ENCODE measurements around the gene PRSS21.

The PRSS21 gene

GRCh38 chr16:2828876-2829430, 11.9 kb downstream of the PRSS21 start:
- no peak for DNase-seq
- H3K4me3 Mint-ChIP-seq = no peak overlapping the region
- no peaks in the 10 kb centered on the region for H3K9me3 Mint-ChIP-seq
- H3K4me1 Mint-ChIP-seq (ENCODE audit: low read depth in 2 of 2) = peaks cover 0 to 1% of the 10 kb centered on the region in 2 donors
- H3K27ac Mint-ChIP-seq = no peak overlapping the region
- no peak for ATAC-seq (replicated peaks)
- H3K27me3 Mint-ChIP-seq = peaks cover 21 to 56% of the 10 kb centered on the region in 2 donors
- H3K36me3 Mint-ChIP-seq (ENCODE audit: insufficient read depth) = peaks cover 4% of the 10 kb centered on the region

GRCh38 chr16:2829501-2830354, 12.7 kb downstream of the PRSS21 start, which contains the start of gene ZG16B:
Gene ZG16B (plus strand): TSS chr16:2830303. CDS start chr16:2830442, 139 bp downstream.
- Mint-ChIP-seq H3K4me3 (no peak within 1 kb of the TSS), H3K36me3 (ENCODE audit: insufficient read depth) (peaks cover 4% of the 10 kb centered on the region), H3K27me3 (peaks cover 21 to 54% of the 10 kb centered on the region in 2 donors), H3K9me3 (no peaks in the 10 kb centered on the region), H3K4me1 (ENCODE audit: low read depth in 2 of 2) (peaks cover 0 to 1% of the 10 kb centered on the region in 2 donors), H3K27ac (no peak within 1 kb of the TSS)
- no peak for ATAC-seq (replicated peaks)
- no peak for DNase-seq

- Mint-ChIP-seq H3K4me3 (no peak overlapping the region), H3K4me1 (ENCODE audit: low read depth in 2 of 2) (peaks cover 0 to 1% of the 10 kb centered on the region in 2 donors), H3K36me3 (ENCODE audit: insufficient read depth) (peaks cover 4% of the 10 kb centered on the region), H3K27ac (no peak overlapping the region), H3K9me3 (no peaks in the 10 kb centered on the region), H3K27me3 (peaks cover 16 to 48% of the 10 kb centered on the region in 2 donors)
- no peak for DNase-seq
- ATAC-seq (replicated peaks) = no peak
These were observed 13.3 kb downstream of the PRSS21 start for GRCh38 chr16:2830355-2830695.

GRCh38 chr16:2831203-2831602, 14.2 kb downstream of the PRSS21 start:
- Mint-ChIP-seq H3K27ac (no peak overlapping the region), H3K9me3 (no peaks in the 10 kb centered on the region), H3K4me3 (no peak overlapping the region), H3K36me3 (ENCODE audit: insufficient read depth) (peaks cover 4% of the 10 kb centered on the region), H3K27me3 (peaks cover 16 to 39% of the 10 kb centered on the region in 2 donors), H3K4me1 (ENCODE audit: low read depth in 2 of 2) (peaks cover 0 to 1% of the 10 kb centered on the region in 2 donors)
- DNase-seq = no peak
- no peak for ATAC-seq (replicated peaks)

GRCh38 chr16:2833776-2834175, 16.7 kb downstream of the PRSS21 start:
- DNase-seq = no peak
- H3K27me3 Mint-ChIP-seq = peaks cover 22 to 25% of the 10 kb centered on the region in 2 donors
- H3K36me3 Mint-ChIP-seq (ENCODE audit: insufficient read depth) = no peaks in the 10 kb centered on the region
- H3K27ac Mint-ChIP-seq = no peak overlapping the region
- H3K4me3 Mint-ChIP-seq = no peak overlapping the region
- no peaks in the 10 kb centered on the region for H3K9me3 Mint-ChIP-seq
- H3K4me1 Mint-ChIP-seq (ENCODE audit: low read depth in 2 of 2) = peaks cover 6 to 13% of the 10 kb centered on the region in 2 donors
- ATAC-seq (replicated peaks) = no peak

- peaks cover 19 to 21% of the 10 kb centered on the region in 2 donors for H3K27me3 Mint-ChIP-seq
- no peak overlapping the region for H3K4me3 Mint-ChIP-seq
- no peak for DNase-seq
- H3K4me1 Mint-ChIP-seq (ENCODE audit: low read depth in 2 of 2) = peaks cover 17 to 23% of the 10 kb centered on the region in 2 donors
- no peak for ATAC-seq (replicated peaks)
- peaks cover 4% of the 10 kb centered on the region for H3K36me3 Mint-ChIP-seq (ENCODE audit: insufficient read depth)
- no peaks in the 10 kb centered on the region for H3K9me3 Mint-ChIP-seq
- peak overlapping the region in 1 of 2 donors; percentile 77 for H3K27ac Mint-ChIP-seq
These were observed 17.9 kb downstream of the PRSS21 start for GRCh38 chr16:2834968-2835367.

GRCh38 chr16:2835638-2836493, 18.8 kb downstream of the PRSS21 start:
- peak overlapping the region in 1 of 2 donors; percentile 77 for H3K27ac Mint-ChIP-seq
- H3K9me3 Mint-ChIP-seq = no peaks in the 10 kb centered on the region
- ATAC-seq (replicated peaks) = no peak
- H3K4me1 Mint-ChIP-seq (ENCODE audit: low read depth in 2 of 2) = peaks cover 22 to 26% of the 10 kb centered on the region in 2 donors
- DNase-seq = no peak
- H3K36me3 Mint-ChIP-seq (ENCODE audit: insufficient read depth) = peaks cover 4% of the 10 kb centered on the region
- no peak overlapping the region for H3K4me3 Mint-ChIP-seq
- H3K27me3 Mint-ChIP-seq = peaks cover 15 to 16% of the 10 kb centered on the region in 2 donors

GRCh38 chr16:2836646-2837508, 19.8 kb downstream of the PRSS21 start:
- peaks cover 4% of the 10 kb centered on the region for H3K36me3 Mint-ChIP-seq (ENCODE audit: insufficient read depth)
- peaks cover 27 to 30% of the 10 kb centered on the region in 2 donors for H3K4me1 Mint-ChIP-seq (ENCODE audit: low read depth in 2 of 2)
- no peak for DNase-seq
- no peak overlapping the region for H3K4me3 Mint-ChIP-seq
- no peaks in the 10 kb centered on the region for H3K9me3 Mint-ChIP-seq
- H3K27me3 Mint-ChIP-seq = peaks cover 8 to 12% of the 10 kb centered on the region in 2 donors
- ATAC-seq (replicated peaks) = no peak
- peak overlapping the region; percentile 24 to 52 for H3K27ac Mint-ChIP-seq

GRCh38 chr16:2838928-2839327, 21.9 kb downstream of the PRSS21 start:
- DNase-seq = peak; percentile 48 to 56 (median 51)
- Mint-ChIP-seq H3K36me3 (ENCODE audit: insufficient read depth) (peaks cover 13% of the 10 kb centered on the region), H3K27me3 (peaks cover 0 to 7% of the 10 kb centered on the region in 2 donors), H3K27ac (peak overlapping the region; percentile 85 to 93), H3K4me1 (ENCODE audit: low read depth in 2 of 2) (peaks cover 40 to 45% of the 10 kb centered on the region in 2 donors), H3K9me3 (no peaks in the 10 kb centered on the region), H3K4me3 (peak overlapping the region in 1 of 2 donors; percentile 43)
- ATAC-seq (replicated peaks) = peak; percentile 62

GRCh38 chr16:2839650-2840450, 22.8 kb downstream of the PRSS21 start:
- H3K27me3 Mint-ChIP-seq = peaks cover 0 to 7% of the 10 kb centered on the region in 2 donors
- H3K4me3 Mint-ChIP-seq = peak overlapping the region; percentile 43 to 48
- DNase-seq = no peak
- H3K36me3 Mint-ChIP-seq (ENCODE audit: insufficient read depth) = peaks cover 13% of the 10 kb centered on the region
- peaks cover 43 to 49% of the 10 kb centered on the region in 2 donors for H3K4me1 Mint-ChIP-seq (ENCODE audit: low read depth in 2 of 2)
- H3K9me3 Mint-ChIP-seq = no peaks in the 10 kb centered on the region
- H3K27ac Mint-ChIP-seq = peak overlapping the region; percentile 85 to 93
- ATAC-seq (replicated peaks) = no peak

- peak overlapping the region; percentile 63 to 76 for H3K4me3 Mint-ChIP-seq
- no peak for DNase-seq
These were observed 23.9 kb downstream of the PRSS21 start for GRCh38 chr16:2840914-2841313.

More at GRCh38 chr16:2840914-2841313, 23.9 kb downstream of the PRSS21 start:
- Mint-ChIP-seq H3K27me3 (peaks cover 0 to 7% of the 10 kb centered on the region in 2 donors), H3K9me3 (no peaks in the 10 kb centered on the region), H3K36me3 (ENCODE audit: insufficient read depth) (peaks cover 13% of the 10 kb centered on the region), H3K27ac (peak overlapping the region; percentile 88 to 93), H3K4me1 (ENCODE audit: low read depth in 2 of 2) (peaks cover 51 to 52% of the 10 kb centered on the region in 2 donors)
- ATAC-seq (replicated peaks) = peak; percentile 20

Measured in effector memory CD8-positive, alpha-beta T cell (primary cell).